Inferior parietal cortex (tissue), 1 donor: ENCODE data around the gene EPHA8.

Source experiments
- DNase-seq: peaks from one replicate; pipeline ENCODE4 v3.0.0-alpha.2; 2016; ENCODE audit errors: extremely low spot score

Gene EPHA8

DNA sequence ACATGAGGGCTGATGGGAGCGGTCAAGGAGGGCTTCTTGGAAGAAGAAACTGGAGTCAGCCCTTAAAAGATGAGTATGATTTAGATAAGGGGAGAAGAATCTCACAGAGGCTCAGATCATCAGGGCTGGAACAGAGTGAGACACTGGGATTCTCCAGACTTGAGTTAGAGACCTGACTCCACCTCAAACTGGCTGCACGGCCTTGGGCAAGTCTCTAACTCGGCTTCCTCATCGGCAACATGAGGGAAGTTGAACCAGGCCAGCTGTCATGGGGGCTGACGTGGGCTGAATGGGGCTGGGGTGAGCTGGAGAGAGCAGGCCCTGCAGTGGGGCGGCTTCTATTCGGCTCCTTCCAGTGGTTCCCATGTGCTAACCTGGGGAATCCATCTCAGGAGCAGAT is 82.6 kb downstream of the EPHA8 start:
- no peak for DNase-seq

DNA sequence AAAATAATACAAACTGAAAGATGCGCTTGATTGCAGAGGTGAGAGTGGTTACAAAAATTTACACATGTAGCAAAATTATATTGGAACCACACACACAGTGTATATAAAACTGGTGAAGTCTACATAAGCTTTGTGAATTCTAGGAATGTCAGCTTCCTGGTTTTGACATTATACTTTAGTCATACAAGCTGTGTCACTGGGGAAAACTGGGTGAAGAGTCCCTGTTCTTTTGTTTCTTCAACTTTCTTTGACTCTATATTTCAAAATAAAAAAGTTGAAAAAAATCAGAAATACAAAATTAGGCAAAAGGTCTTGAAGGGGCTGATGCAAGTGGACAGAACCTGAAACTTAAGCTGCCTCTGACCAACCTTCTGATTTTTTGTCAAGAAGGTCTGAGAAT is 83.1 kb downstream of the EPHA8 start:
- no peak for DNase-seq

DNA sequence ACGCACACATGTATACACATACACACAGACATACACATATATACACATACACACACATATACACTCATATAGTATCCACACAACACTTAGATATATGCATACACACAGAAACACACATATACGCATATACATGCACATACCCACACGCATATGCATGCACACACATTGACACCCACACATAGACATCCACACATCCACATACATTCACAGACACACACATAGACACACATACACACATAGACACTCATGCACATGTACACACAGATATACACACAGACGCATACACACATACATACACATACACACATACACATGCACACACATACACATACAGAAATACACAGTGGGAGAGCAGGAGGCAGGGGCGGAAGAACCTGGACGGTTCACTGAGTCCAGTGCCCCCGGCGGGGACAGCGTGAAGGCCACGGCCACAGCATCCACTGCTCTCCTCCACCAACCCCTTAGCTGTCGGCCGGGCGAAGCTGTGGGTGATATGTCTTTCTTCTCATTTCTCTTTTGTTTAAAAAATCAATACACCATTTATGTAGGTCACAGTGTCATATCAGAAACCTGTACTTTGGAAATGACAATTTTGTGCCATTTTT is 86.9 kb downstream of the EPHA8 start:
- no peak for DNase-seq

DNA sequence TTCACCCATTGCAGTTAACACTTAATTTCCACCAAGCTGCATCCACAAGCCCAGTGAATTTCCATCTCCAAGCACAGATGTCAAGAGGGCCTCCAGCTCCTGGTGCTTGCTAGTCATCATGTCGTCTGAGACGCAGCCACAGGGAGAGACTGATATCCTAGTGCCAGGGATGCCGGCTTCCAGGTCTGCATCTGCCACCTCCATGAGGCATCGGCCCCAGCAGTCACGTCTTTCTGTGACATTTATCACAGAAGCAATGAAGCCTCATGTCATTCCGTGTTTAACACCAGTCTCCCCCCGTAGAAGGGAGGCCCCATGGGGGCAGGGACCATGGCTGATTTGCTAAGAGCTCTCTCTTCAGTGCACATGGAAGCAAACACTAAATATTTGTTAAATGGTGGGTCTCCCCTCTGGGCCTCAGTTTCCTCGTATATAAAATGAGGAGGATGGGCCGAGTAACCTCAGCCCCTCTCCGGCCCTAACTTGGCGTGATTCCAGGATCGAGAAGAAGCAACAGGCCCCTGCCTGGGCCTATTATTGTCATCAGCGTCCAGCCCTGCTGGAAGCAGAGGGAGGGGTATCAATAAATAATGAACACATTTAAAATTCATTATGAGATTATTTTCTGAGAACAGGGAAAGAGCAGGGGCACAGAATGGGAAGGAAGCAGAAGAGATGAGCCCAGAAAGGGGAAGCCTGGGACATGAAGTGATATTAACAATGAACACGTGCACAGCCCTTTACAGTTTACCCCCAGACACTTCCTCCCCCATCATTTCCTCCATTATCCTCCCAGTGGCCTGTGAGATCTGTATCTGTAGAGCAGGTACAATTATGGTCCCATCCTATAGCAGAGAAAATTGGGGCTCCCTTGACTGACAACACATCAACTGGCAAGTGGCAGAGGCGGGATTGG is 88.9 kb downstream of the EPHA8 start:
- DNase-seq, result no peak

DNA sequence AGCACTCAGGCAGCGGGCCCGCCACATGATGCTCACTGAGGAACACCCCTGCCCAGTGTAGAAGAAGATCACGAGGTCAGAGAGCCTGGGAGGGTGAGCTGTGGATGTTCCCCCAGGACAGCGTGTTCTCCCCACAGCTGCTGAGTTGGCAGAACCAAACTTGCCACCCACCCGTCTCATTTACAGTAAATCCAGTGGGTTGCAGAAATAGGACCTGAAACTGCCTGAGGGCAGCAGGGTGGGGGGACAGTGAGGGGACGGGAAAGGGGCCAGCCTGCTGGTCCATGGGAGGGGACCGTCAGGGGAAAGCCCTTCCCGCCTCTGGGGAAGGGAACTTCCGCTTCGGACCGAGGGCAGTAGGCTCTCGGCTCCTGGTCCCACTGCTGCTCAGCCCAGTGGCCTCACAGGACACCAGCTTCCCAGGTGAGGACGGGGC is 89.6 kb downstream of the EPHA8 start, which contains the start of gene C1QB:
C1QB (plus strand) TSS at position 356 of the 436 bp plus-strand sequence. CDS start 6,227 bp downstream, outside the sequence.
- DNase-seq, result no peak
